Neutrophil (primary cell): ENCODE data around the gene CEP19.

Source experiments
- H3K27ac ChIP-seq: fragments of 200-600 bp; sonication (generic); 2 replicates; pipeline ENCODE4 v1.5.1; 2016; ENCODE audit warnings: mild to moderate bottlenecking, moderate library complexity
- H3K27me3 ChIP-seq: fragments of 200-600 bp; sonication (generic); 2 replicates; pipeline ENCODE4 v1.6.0; 2016; ENCODE audit warnings: mild to moderate bottlenecking
- H3K36me3 ChIP-seq: fragments of 200-600 bp; sonication (generic); 2 replicates; pipeline ENCODE4 v1.5.1; 2017
- H3K4me1 ChIP-seq, 2 experiments: fragments of 200-600 bp in 1 of 2; sonication (generic) in 1 of 2; 1 replicate in 1 of 2; 2 replicates in 1 of 2; pipeline versions ENCODE4 v1.5.1 to v1.6.1; 2013 to 2016; ENCODE audit warnings: low read depth in 1 of 2, low read length in 1 of 2, mild to moderate bottlenecking in 1 of 2, moderate library complexity in 1 of 2; ENCODE audit not compliant: control insufficient read depth in 1 of 2, insufficient read depth in 1 of 2
- H3K4me3 ChIP-seq, 2 experiments: fragments of 200-600 bp in 1 of 2; sonication (generic) in 1 of 2; 1 replicate in 1 of 2; 2 replicates in 1 of 2; pipeline ENCODE4 v1.5.1; 2013 to 2016; ENCODE audit warnings: low read depth in 1 of 2, low read length in 1 of 2, mild to moderate bottlenecking in 1 of 2, moderate library complexity in 1 of 2
- H3K9me3 ChIP-seq: fragments of 200-600 bp; sonication (generic); 2 replicates; pipeline ENCODE4 v1.5.1; 2016
- TF ChIP-seq, protein P1 (sequence below): fragments of 200-600 bp; sonication (generic); IDR thresholded peaks from 2 replicates; pipeline ENCODE4 v1.5.1; 2016; ENCODE audit warnings: antibody characterized with exemption

The CEP19 gene

GRCh38 chr3:196712514-196713413 lies 714 bp upstream of the CEP19 start:
- H3K27me3 ChIP-seq = no peaks in the 10 kb centered on the region
- TF ChIP-seq, protein P1, sequence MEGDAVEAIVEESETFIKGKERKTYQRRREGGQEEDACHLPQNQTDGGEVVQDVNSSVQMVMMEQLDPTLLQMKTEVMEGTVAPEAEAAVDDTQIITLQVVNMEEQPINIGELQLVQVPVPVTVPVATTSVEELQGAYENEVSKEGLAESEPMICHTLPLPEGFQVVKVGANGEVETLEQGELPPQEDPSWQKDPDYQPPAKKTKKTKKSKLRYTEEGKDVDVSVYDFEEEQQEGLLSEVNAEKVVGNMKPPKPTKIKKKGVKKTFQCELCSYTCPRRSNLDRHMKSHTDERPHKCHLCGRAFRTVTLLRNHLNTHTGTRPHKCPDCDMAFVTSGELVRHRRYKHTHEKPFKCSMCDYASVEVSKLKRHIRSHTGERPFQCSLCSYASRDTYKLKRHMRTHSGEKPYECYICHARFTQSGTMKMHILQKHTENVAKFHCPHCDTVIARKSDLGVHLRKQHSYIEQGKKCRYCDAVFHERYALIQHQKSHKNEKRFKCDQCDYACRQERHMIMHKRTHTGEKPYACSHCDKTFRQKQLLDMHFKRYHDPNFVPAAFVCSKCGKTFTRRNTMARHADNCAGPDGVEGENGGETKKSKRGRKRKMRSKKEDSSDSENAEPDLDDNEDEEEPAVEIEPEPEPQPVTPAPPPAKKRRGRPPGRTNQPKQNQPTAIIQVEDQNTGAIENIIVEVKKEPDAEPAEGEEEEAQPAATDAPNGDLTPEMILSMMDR = no peak
- peak overlapping the region; percentile 82 to 90 for H3K4me3 ChIP-seq
- no peaks in the 10 kb centered on the region for H3K9me3 ChIP-seq
- H3K4me1 ChIP-seq = peaks cover 41 to 49% of the 10 kb centered on the region in 2 experiments
- H3K27ac ChIP-seq = peak overlapping the region; percentile 96
- H3K36me3 ChIP-seq = peaks cover 3% of the 10 kb centered on the region

GRCh38 chr3:196708467-196708866 lies 3.6 kb downstream of the CEP19 start:
- Histone ChIP-seq H3K4me3 (no peak overlapping the region), H3K27ac (no peak overlapping the region), H3K36me3 (peaks cover 10% of the 10 kb centered on the region), H3K27me3 (no peaks in the 10 kb centered on the region), H3K4me1 (peaks cover 45 to 51% of the 10 kb centered on the region in 2 experiments), H3K9me3 (no peaks in the 10 kb centered on the region)
- TF ChIP-seq, protein P1 = no peak

- Histone ChIP-seq H3K36me3 (peaks cover 10% of the 10 kb centered on the region), H3K4me3 (no peak overlapping the region), H3K9me3 (no peaks in the 10 kb centered on the region), H3K27me3 (no peaks in the 10 kb centered on the region), H3K27ac (no peak overlapping the region), H3K4me1 (peaks cover 40 to 43% of the 10 kb centered on the region in 2 experiments)
- TF ChIP-seq, protein P1 = no peak
Measured at GRCh38 chr3:196707566-196707965, 4.5 kb downstream of the CEP19 start.

DNA sequence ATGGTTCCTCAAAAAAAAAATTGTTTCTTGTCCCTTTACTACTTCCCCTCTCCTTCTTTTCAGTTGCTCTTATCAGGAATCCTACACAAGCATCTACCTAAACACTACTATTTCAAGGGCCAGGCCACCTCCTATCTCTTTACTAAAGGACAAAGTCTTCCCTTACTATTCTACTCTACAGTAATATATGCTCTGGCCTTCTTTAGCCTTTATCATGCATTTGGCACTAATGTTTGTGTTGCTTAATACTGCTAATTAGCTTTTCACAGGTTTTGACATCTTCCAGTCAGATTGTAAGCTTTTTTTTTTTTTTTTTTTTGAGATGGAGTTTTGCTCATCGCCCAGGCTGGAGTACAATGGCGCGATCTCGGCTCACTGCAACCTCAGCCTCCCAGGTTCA lies 5.3 kb downstream of the CEP19 start:
- Histone ChIP-seq H3K27me3 (no peaks in the 10 kb centered on the region), H3K36me3 (peaks cover 10% of the 10 kb centered on the region), H3K9me3 (no peaks in the 10 kb centered on the region), H3K4me3 (no peak overlapping the region), H3K27ac (peak overlapping the region; percentile 64), H3K4me1 (peaks cover 40 to 43% of the 10 kb centered on the region in 2 experiments)
- TF ChIP-seq, protein P1 = no peak

GRCh38 chr3:196706327-196706726 lies 5.7 kb downstream of the CEP19 start:
- peak overlapping the region; percentile 64 for H3K27ac ChIP-seq
- peaks cover 39 to 40% of the 10 kb centered on the region in 2 experiments for H3K4me1 ChIP-seq
- H3K4me3 ChIP-seq = no peak overlapping the region
- no peaks in the 10 kb centered on the region for H3K9me3 ChIP-seq
- TF ChIP-seq, protein P1 = no peak
- no peaks in the 10 kb centered on the region for H3K27me3 ChIP-seq
- peaks cover 10% of the 10 kb centered on the region for H3K36me3 ChIP-seq
